MG63 (cell line): ENCODE results near the gene CORO2B. TPM values are rescaled to one million over a fixed set of nuclear protein-coding genes. Genes with fewer than 3 reads are reported as not detected.

Experiments used
- DNase-seq: peaks from one replicate; pipeline ENCODE4 v3.0.0-alpha.2; 2020
- H3K27me3 ChIP-seq: fragments of 250-450 bp; sonication (Bioruptor Pico); 2 replicates; pipeline ENCODE4 v1.5.1; 2020; ENCODE audit warnings: mild to moderate bottlenecking, moderate library complexity
- H3K36me3 ChIP-seq: fragments of 250-450 bp; sonication (Bioruptor Pico); 2 replicates; pipeline ENCODE4 v1.5.1; 2020; ENCODE audit warnings: mild to moderate bottlenecking, moderate library complexity
- H3K4me3 ChIP-seq: fragments of 250-450 bp; sonication (Bioruptor Pico); 2 replicates; pipeline ENCODE4 v1.5.1; 2020; ENCODE audit warnings: mild to moderate bottlenecking, moderate library complexity
- H3K9me3 ChIP-seq: fragments of 250-450 bp; sonication (Bioruptor Pico); 2 replicates; pipeline ENCODE4 v1.5.1; 2020; ENCODE audit warnings: mild to moderate bottlenecking, moderate library complexity
- total RNA-seq: library from RNA; depleted of rRNA; stranded (reverse); fragments of >200 nt; shearing (Covaris generic); gene quantifications from 2 replicates; pipeline ENCODE4 v1.2.3, GENCODE V29; 2014; ENCODE audit warnings: low replicate concordance

Gene CORO2B
- total RNA-seq, 1 experiment from 2014 or later = 7.1 TPM

DNA sequence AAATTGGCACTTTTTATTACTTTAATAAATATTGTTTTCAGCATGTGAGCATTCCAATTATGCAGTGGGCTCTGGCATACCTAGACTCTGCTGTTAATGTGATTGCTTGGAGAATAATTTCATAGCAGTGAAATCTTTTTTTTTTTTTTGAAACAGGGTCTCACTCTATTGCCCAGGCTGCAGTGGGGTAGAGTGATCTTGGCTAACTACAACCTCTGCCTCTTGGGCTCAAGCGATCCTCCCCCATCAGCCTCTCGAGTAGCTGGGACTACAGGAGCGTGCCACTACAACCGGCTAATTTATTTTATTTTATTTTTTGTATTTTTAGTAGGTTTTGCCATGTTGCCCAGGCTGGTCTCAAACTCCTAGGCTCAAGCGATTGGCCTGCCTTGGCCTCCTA, 14.6 kb upstream of the CORO2B start:
- no peaks in the 10 kb centered on the region for H3K36me3 ChIP-seq
- H3K27me3 ChIP-seq = no peaks in the 10 kb centered on the region
- H3K4me3 ChIP-seq = no peak overlapping the region
- no peaks in the 10 kb centered on the region for H3K9me3 ChIP-seq
- DNase-seq = no peak

DNA sequence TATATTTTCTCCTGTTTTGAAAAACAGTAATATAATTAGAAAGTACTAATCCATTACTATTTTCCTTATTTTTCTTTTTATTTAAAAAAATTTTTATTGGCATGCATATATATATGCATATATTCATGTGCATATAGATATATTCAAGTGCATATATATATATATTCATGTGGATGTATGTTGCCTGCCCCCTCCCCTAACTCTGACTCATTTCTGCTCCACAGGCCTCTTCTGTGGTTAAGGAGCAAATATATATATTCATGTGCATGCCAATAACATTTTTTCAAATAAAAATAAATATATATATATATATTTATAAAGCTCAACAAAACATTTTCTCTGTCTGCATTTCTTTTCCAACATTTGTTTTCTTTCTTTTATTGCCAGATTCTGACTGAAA, 13.6 kb upstream of the CORO2B start:
- no peaks in the 10 kb centered on the region for H3K36me3 ChIP-seq
- H3K27me3 ChIP-seq = no peaks in the 10 kb centered on the region
- peak; percentile 43 for DNase-seq
- H3K4me3 ChIP-seq = no peak overlapping the region
- H3K9me3 ChIP-seq = no peaks in the 10 kb centered on the region

DNA sequence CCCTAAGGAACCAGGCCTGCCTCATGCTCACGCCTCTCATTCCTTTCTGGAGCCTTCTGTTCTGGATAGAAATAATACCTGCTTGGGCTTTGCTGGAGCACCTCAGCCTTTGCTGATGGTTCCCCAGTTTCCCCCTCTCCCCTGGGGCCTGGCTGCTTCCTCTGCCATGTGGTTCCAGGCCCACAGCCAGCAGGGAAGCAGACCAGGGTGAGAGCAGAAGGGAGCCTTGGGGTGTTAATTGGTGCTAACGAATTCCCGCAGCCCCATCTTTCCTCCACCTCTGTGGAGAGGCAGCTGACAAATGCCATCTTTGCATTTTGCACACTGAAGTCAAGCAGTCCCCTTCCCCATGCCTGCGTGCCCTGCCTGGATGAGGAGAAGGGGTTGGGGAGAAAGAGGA, 13.1 kb upstream of the CORO2B start:
- Histone ChIP-seq H3K4me3 (no peak overlapping the region), H3K27me3 (no peaks in the 10 kb centered on the region), H3K9me3 (no peaks in the 10 kb centered on the region), H3K36me3 (no peaks in the 10 kb centered on the region)
- no peak for DNase-seq

DNA sequence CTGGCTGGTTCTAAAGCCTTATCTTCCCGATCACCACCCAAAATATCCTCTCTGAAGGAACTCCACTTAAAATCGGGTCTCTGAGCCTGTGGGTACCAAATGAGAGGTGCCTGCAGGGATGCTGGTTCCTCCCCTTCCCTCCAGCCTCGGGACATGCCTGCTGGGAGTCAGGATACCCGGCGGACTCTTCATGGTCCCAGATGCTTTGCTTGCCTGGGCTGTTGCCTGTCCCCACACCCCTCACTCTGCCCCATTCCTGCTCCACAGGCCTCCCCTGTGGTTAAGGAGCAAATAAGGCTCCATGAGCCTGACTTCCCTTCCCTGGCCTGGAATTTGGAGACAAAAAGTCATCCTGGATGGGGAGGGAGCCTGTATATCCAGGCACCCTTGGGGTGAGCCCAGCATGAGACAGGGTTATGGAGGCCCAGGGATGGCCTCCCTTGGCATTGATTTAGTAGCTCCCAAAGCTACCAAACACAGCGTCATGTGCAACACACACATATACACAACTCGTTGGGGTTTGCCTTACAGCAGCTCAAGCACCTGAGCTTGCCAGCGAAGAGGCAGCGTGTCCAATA, 12.3 kb upstream of the CORO2B start:
- Histone ChIP-seq H3K9me3 (no peaks in the 10 kb centered on the region), H3K27me3 (no peaks in the 10 kb centered on the region), H3K36me3 (no peaks in the 10 kb centered on the region), H3K4me3 (no peak overlapping the region)
- no peak for DNase-seq

DNA sequence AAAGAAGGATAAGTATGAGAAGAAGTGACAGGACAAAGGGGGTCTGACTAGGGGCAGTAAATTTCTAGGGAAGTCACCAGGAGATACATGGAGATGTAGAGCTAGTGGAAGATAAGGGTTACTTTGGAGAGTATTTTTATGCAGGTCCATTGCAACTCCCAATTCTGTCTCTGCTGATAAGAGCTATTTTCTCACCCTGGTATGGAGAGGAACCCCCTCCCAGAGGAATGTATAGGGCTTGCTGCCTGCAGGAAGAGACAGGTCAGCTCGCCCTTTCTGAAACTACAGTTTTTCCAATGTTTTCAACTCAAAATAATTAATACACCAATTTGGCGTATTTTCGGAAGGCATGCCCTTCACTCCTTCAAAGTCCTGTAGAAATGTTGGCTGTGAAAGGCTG, 11.4 kb upstream of the CORO2B start:
- DNase-seq = no peak
- no peak overlapping the region for H3K4me3 ChIP-seq
- no peaks in the 10 kb centered on the region for H3K9me3 ChIP-seq
- no peaks in the 10 kb centered on the region for H3K36me3 ChIP-seq
- no peaks in the 10 kb centered on the region for H3K27me3 ChIP-seq

DNA sequence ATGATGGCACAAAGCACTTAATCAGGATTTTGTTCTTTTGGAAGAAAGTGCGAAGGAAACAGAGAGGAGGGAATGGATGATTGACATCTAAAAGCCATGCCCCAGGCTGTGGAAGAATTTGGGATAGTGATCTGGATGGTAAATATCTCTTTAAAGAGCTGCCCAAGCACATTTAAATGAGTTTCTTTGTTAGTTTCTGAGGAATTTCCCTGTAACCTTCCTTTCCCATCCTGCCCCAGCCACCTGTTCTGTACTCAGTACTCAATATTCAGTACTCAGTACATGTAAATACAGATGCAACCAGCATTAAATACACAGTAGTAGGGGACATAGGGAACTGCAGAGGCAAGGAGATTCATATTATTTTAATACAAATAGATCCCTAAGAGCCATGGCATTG, 7.8 kb upstream of the CORO2B start:
- no peaks in the 10 kb centered on the region for H3K27me3 ChIP-seq
- no peaks in the 10 kb centered on the region for H3K36me3 ChIP-seq
- no peak for DNase-seq

DNA sequence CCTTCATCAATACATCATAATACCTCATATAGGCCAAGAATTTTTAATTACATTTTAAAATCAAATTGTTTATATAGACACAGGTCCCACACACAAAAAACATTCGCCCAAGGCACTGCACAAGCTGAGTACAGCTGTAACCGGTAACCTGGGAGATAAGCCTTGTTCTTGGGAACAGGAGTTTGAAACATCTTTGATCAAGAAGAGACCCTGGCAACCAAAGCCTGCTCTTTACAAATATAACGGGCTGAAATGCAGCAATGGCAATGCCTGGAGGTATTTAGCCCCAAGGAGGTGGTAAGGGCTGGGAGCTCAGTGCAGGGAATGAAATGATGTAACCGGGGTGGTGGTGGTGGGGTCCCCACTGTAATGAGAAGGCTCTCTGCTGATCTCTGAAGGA, 7.2 kb upstream of the CORO2B start:
- H3K9me3 ChIP-seq = no peaks in the 10 kb centered on the region
- DNase-seq = no peak
- H3K27me3 ChIP-seq = no peaks in the 10 kb centered on the region
- H3K36me3 ChIP-seq = no peaks in the 10 kb centered on the region
- H3K4me3 ChIP-seq = no peak overlapping the region

More for the DNA sequence above, 7.8 kb upstream of the CORO2B start:
- H3K9me3 ChIP-seq = no peaks in the 10 kb centered on the region
- no peak overlapping the region for H3K4me3 ChIP-seq

DNA sequence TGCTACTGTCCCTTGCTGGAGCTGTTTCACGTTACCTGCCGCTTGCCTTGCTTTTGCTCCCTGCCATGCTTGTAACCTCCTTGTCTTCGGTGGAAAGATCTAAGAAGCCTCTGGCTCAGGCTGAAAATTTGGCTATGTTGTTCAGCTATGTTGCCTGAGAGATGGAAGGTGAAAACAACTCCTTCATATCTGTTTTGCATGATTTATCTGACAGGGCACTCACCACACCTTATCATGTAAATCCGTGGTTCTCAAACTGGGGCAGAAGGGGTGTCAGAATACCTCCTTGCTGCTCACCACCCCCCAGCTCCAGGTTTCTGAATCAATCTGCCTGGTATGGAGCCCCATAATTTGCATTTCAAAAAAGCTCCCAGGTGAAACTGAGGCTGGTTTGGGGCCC, 6.5 kb upstream of the CORO2B start:
- no peaks in the 10 kb centered on the region for H3K27me3 ChIP-seq
- H3K4me3 ChIP-seq = no peak overlapping the region
- DNase-seq = no peak
- no peaks in the 10 kb centered on the region for H3K9me3 ChIP-seq
- H3K36me3 ChIP-seq = no peaks in the 10 kb centered on the region

DNA sequence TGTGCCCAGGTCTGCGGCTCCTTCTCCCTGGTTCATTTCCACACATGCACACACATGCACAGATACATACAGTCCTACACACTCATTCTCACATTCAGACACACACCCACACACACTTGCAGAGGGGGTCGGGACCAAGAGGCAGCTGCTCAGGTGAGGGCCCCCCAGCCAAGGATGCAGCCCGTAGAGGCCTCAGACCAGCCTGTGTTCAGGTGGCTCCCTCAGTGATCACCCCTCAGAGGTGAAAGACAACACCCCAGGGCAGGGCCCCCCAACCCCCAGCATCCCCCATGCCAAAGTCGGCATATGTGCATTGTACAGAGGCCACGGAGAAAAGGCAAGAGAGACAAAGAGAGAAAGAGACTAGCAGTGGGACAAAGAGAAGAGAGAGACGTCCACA, 5.9 kb upstream of the CORO2B start:
- no peaks in the 10 kb centered on the region for H3K27me3 ChIP-seq
- H3K9me3 ChIP-seq = no peaks in the 10 kb centered on the region
- no peak overlapping the region for H3K4me3 ChIP-seq
- no peaks in the 10 kb centered on the region for H3K36me3 ChIP-seq
- no peak for DNase-seq

DNA sequence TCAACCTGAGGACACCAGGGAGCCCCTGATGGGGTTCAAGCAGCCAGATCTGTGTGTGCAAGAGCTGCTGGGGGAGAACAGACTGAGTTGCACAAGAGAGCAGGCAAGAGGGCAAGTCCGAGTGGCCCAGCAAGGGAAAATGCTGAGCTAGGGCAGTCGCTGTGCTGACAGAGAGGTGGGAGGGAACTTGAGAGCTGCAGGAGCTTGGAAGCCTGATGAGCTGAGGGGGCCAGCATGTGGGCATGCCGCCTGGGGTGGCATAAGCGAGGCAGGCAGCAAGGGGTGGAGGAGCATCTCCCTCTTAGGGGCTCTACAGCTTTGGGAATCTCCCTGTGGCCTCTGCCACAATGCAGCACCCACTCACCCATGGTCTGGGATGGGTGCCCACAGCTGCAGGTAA, 4.7 kb upstream of the CORO2B start:
- Histone ChIP-seq H3K27me3 (no peaks in the 10 kb centered on the region), H3K9me3 (no peaks in the 10 kb centered on the region), H3K36me3 (no peaks in the 10 kb centered on the region), H3K4me3 (no peak overlapping the region)
- no peak for DNase-seq

DNA sequence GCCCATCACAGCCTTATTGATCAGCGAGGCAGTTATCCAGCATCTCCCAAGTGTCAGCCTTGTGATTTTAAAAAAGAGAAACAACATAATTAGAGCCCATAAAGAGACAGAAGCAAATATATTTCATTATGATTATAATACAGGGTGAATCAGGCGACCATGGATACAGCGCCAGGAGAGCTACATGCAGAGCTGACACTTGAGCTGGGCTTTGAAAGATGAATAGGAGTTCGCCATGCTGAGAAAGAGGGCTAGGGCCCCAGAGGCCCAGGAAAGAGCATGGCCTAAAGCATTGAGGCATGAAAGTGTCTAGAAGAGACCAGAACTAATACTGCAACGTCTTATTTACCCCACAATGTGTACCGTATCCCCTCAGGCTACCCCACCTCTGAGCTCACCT, 4.2 kb upstream of the CORO2B start:
- H3K4me3 ChIP-seq = no peak overlapping the region
- no peak for DNase-seq
- H3K9me3 ChIP-seq = no peaks in the 10 kb centered on the region
- no peaks in the 10 kb centered on the region for H3K27me3 ChIP-seq
- H3K36me3 ChIP-seq = no peaks in the 10 kb centered on the region; the same call in 1 of the 2 replicates

DNA sequence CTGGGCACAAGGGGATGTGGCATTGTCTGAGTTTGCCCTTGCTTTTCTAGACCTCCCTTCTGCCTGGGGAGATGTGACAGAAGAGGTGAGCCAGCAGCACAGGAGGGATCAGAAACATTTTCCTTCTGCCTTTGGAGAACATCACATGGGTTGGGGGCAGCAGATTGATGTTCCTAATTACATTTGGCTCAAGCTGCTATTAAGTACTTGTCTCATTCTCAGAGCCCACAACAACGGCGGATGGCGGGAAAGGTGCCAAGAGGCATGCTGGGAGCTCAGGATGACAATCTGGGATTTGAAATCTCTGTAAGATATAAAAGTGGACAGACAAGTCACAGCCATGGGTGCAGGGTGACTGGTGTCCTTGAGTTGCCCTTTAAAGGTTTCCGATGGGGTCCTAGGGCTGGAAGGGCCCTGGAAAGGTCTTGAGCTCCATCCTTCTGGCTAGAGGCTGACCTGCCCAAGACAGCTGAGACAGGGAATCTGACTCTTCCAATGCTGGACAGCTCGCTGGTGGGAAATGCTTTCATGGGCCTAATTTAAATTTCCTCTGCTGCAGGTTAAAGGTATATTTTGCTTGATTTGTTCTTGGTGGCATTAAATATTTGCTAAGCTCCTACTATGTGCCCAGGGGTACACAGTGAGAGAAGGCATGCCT, 2.4 kb upstream of the CORO2B start:
- H3K27me3 ChIP-seq = no peaks in the 10 kb centered on the region
- no peak overlapping the region for H3K4me3 ChIP-seq
- H3K36me3 ChIP-seq = no peaks in the 10 kb centered on the region; the same call in 1 of the 2 replicates
- no peak for DNase-seq
- H3K9me3 ChIP-seq = no peaks in the 10 kb centered on the region

DNA sequence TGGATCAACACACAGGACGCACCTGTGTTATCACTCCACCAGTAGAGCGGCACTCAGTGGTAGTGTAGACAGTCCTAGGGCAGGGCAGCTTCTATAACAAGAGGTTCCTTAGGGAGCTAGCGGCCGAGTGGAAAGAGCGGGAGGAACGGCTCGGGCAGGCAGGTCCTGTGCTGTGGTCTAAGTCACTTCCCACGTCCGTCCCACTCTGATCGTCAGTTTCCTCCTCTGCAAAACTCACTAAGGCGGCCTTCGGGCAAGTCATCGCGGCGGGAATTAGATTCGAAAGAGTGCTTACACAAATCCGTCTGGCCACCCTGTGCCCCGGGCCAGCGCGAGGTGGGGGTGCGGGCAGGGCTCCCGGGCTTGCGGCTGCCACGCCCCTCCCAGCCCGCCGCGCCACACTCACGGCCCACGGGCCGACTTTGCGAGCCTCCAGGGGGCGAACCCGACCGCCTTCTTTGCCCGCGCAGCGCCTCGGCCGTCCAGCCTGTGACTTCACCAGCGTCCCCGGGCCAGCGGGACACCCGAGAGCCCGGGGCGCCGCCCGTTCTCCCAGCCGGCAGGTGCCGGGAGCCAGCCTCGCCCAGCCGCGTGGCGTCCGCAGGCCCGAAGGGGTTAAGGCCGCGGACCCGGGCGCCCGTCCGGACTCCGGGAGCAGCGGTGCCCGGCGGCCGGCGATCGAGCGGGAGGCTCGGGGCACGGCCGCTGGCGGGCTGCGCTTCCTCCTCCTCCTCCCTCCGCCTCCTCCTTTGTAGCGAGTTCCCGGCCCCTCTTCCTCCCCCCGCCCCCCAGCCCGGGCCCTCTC, 416 bp upstream of the CORO2B start:
- peak overlapping the region; percentile 64 for H3K4me3 ChIP-seq
- H3K36me3 ChIP-seq = peaks cover 7% of the 10 kb centered on the region; the same call in 1 of the 2 replicates
- DNase-seq = peak; percentile 85
- no peaks in the 10 kb centered on the region for H3K9me3 ChIP-seq
- H3K27me3 ChIP-seq = no peaks in the 10 kb centered on the region

DNA sequence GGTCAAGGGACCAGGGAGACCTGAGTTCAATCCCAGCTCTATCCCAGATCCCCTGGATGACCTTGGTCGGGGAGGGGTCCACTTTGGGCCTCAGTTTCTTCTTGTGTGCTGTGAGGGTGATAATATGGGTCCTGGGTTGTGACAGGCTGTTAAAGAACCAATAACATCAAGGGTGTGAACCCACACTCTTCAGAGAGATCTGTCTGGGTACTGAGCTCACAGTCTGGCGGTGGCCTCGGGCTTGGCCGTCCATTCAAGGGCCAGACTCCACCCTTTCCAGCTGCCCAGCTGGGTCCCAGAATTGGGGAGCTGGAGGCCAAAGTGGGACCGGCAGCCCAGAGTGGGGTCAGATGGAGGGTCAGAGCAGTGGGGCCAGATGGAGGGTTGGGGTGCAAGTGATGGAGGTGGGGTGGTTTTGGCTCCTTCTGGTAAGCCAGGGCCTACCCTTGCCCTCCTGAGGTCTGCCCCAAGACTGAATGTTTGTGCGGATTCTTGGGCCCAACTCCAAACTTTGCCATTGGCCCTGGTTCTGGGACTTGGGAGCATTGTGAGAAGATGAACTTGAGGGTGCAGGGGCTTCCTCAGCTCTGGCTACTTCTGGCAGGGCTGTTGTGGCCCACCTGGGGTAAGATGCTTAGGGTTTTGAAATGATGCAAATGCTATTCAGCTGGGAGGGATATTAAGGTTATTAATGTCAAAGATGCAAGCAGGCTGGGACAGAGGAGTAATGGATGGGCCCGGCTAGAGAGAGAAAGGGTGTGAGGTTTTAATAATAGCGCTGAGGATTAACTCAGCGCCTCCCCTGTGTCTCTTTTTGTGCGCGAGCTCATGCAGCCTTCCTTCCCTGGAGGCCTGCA, 1.5 kb downstream of the CORO2B start:
- Histone ChIP-seq H3K9me3 (no peaks in the 10 kb centered on the region), H3K27me3 (no peaks in the 10 kb centered on the region), H3K4me3 (peak overlapping the region; percentile 73), H3K36me3 (peaks cover 10% of the 10 kb centered on the region; the same call in 1 of the 2 replicates)
- no peak for DNase-seq

DNA sequence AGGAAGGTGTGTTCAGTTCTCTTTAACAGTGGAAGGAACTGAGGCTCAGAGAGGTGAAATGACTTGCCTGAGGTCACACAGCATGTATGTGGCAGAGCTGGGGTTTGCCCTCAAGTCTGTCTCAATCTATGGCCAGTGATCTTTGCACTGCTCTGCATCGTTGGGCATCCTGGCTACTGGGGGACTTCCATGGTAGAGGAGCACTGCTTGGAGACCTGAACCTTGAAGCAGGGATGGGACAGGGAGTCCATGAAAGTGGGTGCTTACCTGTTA, 2.0 kb downstream of the CORO2B start:
- no peak for DNase-seq
- H3K4me3 ChIP-seq = no peak overlapping the region
- H3K27me3 ChIP-seq = no peaks in the 10 kb centered on the region
- no peaks in the 10 kb centered on the region for H3K9me3 ChIP-seq
- H3K36me3 ChIP-seq = peaks cover 10% of the 10 kb centered on the region; the same call in 1 of the 2 replicates

DNA sequence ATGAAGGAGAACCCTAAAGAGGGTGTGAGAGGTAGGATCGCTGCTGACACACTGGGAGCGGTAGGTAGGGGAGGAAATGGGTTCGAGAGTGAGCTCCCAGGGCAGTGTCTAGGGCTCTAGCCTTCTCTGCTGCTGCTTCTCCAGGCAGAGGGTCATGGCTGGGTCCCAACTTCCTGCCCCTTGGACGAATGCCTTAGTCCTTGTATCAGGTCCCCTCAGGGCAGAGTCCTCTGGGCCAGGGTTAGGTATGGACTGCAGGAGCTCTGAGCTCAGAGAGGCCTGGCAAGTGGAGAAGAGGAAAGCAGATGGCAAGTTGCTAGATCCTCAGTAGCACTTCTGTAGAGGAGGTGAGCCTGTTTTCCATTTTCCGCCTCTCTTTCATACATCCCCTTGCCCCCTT, 2.9 kb downstream of the CORO2B start:
- no peaks in the 10 kb centered on the region for H3K27me3 ChIP-seq
- no peaks in the 10 kb centered on the region for H3K9me3 ChIP-seq
- DNase-seq = peak; percentile 40
- H3K4me3 ChIP-seq = no peak overlapping the region
- H3K36me3 ChIP-seq = peaks cover 10% of the 10 kb centered on the region; the same call in 1 of the 2 replicates

DNA sequence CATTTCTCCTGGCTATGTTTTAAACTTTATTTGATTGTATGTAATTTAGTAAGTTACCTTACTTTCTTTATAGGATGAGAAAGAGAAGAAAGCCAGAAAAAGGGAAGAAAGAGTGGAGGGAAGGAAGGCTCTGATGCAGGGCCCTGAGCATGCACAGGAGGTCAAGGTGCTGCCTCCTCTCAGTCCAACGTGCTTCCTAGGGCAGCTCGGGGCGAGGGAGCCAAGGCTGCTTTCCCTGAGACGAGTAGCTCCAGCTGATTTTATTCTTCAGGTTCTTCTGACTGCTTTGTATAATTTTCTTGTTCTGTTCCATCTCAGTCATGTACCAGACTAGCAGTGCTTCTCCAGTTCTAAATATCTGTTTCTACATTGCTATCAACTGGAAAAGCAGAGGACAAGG, 3.4 kb downstream of the CORO2B start:
- no peaks in the 10 kb centered on the region for H3K9me3 ChIP-seq
- H3K36me3 ChIP-seq = peaks cover 10% of the 10 kb centered on the region; the same call in 1 of the 2 replicates
- H3K27me3 ChIP-seq = no peaks in the 10 kb centered on the region
- no peak overlapping the region for H3K4me3 ChIP-seq
- DNase-seq = no peak
